ENCODE measurements around the gene PDGFD. TPM values are rescaled to one million over a fixed set of nuclear protein-coding genes. Genes with fewer than 3 reads are reported as not detected.

The PDGFD gene
- total and polyA plus RNA-seq, 8 donors, result 9.9 to 52.1 (median 20.2) TPM

DNA sequence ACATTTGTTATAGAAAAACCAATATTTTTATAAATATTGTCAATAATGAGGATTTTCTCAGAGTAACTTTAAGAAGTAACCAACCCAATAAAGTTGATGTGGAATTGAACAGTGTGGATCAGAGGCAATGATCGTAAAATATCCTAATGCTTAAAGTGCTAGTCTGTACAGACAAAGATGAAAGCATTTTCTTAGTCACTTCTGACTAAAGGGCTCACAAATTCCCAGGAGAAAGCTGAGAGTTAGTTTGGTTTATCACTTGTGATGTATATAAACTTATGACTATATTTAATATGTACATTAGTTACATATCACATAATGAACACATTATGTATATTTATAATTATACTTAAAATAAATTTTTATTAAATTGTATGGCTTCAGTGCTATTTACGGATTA is 152.9 kb downstream of the PDGFD start:
- Histone ChIP-seq H3K4me1 (no peaks in the 10 kb centered on the region), H3K27ac (no peak overlapping the region), H3K27me3 (no peaks in the 10 kb centered on the region), H3K36me3 (no peaks in the 10 kb centered on the region), H3K9me3 (no peaks in the 10 kb centered on the region), H3K4me3 (no peak overlapping the region)
- FAIRE-seq, result no peak
- ATAC-seq, result no peak
- 85 to 90% methylated on average over 2 of the region's 2 CpGs for WGBS, 2 donors
- no peak for DNase-seq
- no peak for TF ChIP-seq CTCF (IDR thresholded peaks at IDR 0.05)
- intact Hi-C loops (cut with DNase I), result no loop called here

- H3K27ac ChIP-seq, result no peak overlapping the region
- H3K4me3 ChIP-seq, result no peak overlapping the region
- no peak for TF ChIP-seq CTCF (IDR thresholded peaks at IDR 0.05)
- intact Hi-C loops (cut with DNase I), result no loop called here
- no peaks in the 10 kb centered on the region for H3K9me3 ChIP-seq
- H3K27me3 ChIP-seq, result no peaks in the 10 kb centered on the region
- FAIRE-seq, result no peak
- H3K4me1 ChIP-seq, result no peaks in the 10 kb centered on the region
- WGBS, 2 donors, result 65 to 67% methylated on average over 3 of the region's 3 CpGs
- ATAC-seq, result no peak
- no peak for DNase-seq
- H3K36me3 ChIP-seq, result no peaks in the 10 kb centered on the region
Measured at GRCh38 chr11:104009744-104010143, 154.2 kb downstream of the PDGFD start.

- Histone ChIP-seq H3K4me3 (no peak overlapping the region), H3K36me3 (no peaks in the 10 kb centered on the region), H3K27ac (no peak overlapping the region), H3K4me1 (no peaks in the 10 kb centered on the region), H3K9me3 (no peaks in the 10 kb centered on the region), H3K27me3 (no peaks in the 10 kb centered on the region)
- 15 to 16% methylated on average over 2 of the region's 2 CpGs for WGBS, 2 donors
- no peak for TF ChIP-seq CTCF (IDR thresholded peaks at IDR 0.05)
- FAIRE-seq (no peak), DNase-seq (no peak), ATAC-seq (no peak)
- intact Hi-C loops (cut with DNase I), result no loop called here
Measured at GRCh38 chr11:104005234-104005855, 158.6 kb downstream of the PDGFD start.

- Histone ChIP-seq H3K4me3 (no peak overlapping the region), H3K27ac (no peak overlapping the region), H3K27me3 (no peaks in the 10 kb centered on the region), H3K36me3 (no peaks in the 10 kb centered on the region), H3K4me1 (no peaks in the 10 kb centered on the region), H3K9me3 (no peaks in the 10 kb centered on the region)
- intact Hi-C loops (cut with DNase I), result no loop called here
- TF ChIP-seq CTCF (IDR thresholded peaks at IDR 0.05), result no peak
- ATAC-seq, result no peak
- FAIRE-seq, result no peak
- no peak for DNase-seq
Measured at GRCh38 chr11:104003491-104003890, 160.5 kb downstream of the PDGFD start.

DNA sequence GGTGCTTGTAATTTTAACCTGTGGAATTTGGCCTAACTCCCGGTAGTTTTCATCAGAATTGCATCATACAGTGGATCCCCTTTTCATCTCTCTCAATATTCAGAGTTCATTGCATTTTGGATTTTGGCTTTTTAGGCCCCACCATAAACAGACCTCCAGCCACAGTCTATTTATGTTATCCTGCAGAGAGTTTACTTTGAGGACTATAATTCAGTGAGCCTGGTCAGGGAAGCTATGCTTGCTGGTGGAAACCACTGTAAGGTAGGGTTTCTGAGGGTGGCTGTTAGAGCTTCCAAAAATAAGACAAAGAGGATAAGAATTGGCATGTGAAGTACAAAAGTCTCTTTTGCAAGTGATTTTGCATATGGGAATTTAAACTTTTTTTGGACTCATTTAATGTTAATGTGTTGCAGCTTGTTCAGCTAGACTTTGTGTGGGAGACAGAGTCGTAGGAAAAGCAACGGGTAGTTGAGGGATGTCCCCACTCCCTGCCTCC is 162.3 kb downstream of the PDGFD start:
- Histone ChIP-seq H3K9me3 (no peaks in the 10 kb centered on the region), H3K27me3 (no peaks in the 10 kb centered on the region), H3K36me3 (no peaks in the 10 kb centered on the region), H3K4me3 (no peak overlapping the region), H3K27ac (no peak overlapping the region), H3K4me1 (no peaks in the 10 kb centered on the region)
- intact Hi-C loops (cut with DNase I), result no loop called here
- no peak for TF ChIP-seq CTCF (IDR thresholded peaks at IDR 0.05)
- DNase-seq, result no peak
- no peak for ATAC-seq
- 92 to 93% methylated on average over 3 of the region's 3 CpGs for WGBS, 2 donors
- FAIRE-seq, result no peak
